NCI-H1436 (cell line): ENCODE data around the gene PPARG.

ENCODE experiments used
- DNase-seq: peaks from one replicate; lab custom pipeline; 2025; lab: John Stamatoyannopoulos, UW

Gene PPARG

GRCh38 chr3:12345584-12346494 is 57.0 kb downstream of the PPARG start:
- DNase-seq: no peak

DNA sequence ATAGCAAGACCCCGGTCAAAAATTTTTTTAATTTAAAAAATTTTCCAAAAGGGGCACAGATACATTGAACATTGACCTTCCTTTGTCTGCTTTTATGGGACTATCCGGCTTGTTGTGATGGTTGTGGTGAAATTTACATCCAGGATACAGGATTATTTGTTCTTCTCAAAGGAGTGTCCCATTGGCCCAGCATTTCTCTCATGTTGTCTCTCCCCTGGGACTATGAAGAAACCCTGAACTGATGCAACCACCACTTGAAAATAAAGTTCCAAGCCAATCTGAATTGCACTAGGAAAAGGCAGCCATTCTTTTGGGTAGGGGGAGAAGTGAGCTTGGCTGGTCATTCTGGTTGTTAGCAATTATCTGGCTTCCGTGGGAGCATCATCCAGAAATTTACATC is 58.4 kb downstream of the PPARG start:
- no peak for DNase-seq

- no peak for DNase-seq
Observed at GRCh38 chr3:12349895-12350811, 61.3 kb downstream of the PPARG start.

DNA sequence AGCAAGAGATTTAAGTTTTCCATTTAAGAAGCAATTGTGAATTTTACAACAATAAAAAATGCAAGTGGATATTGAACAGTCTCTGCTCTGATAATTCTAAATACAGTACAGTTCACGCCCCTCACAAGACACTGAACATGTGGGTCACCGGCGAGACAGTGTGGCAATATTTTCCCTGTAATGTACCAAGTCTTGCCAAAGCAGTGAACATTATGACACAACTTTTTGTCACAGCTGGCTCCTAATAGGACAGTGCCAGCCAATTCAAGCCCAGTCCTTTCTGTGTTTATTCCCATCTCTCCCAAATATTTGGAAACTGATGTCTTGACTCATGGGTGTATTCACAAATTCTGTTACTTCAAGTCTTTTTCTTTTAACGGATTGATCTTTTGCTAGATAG is 62.3 kb downstream of the PPARG start:
- DNase-seq: no peak

- DNase-seq: no peak
Observed at GRCh38 chr3:12352253-12352652, 63.4 kb downstream of the PPARG start.

DNA sequence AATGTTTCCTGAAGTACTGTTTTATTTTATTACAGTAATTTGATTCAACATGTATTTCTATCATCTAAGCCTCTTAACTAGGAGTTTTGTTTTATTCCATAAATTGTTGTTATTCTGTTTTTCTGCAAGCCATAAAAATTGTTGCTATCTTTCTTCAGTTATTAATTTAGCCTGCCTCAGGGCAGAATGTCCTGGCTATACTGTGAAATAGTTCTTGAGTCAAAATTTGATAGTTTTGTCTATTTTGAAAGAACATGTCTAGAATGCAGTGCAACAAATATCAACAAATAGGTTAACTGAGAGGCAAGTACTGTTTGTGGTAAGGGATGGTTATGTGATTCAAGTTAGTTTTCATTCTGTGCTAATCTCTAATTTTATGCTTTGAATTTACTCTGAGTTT is 63.9 kb downstream of the PPARG start:
- no peak for DNase-seq

DNA sequence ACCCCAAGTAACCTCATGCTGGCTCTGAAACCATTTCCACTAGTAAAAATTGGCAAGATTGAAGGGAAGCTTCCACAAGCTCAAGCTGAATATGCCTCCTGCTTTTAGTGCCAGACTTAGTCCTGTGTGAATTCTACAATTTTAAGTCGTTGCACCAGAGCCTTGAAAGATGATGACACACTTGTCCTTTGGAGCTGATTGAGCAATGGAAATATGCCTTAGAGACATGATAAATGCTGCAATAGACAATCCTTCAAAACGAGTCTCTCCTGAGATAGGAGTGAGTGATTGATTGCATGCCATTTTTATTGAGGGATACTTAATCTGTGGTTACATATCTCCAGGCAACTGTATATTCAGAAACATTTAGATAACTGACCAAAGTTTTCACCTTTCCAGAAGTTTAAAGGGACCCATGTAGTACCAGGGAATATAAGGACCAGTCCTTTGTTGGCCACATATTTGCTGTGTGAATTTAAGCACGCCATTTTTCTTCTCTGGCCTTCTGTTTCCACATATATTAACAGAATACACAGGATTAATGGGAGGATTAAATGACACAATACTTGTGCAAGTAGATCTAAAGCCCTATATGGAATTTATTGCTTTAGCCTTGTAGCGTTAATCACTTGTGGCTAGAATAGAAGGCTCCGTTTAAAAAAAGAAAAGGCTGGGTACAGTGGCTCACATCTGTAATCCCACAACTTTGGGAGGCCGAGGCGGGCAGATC is 65.1 kb downstream of the PPARG start:
- DNase-seq: no peak

GRCh38 chr3:12356175-12356574 is 67.3 kb downstream of the PPARG start:
- DNase-seq: no peak

GRCh38 chr3:12356996-12357395 is 68.1 kb downstream of the PPARG start:
- DNase-seq: no peak

GRCh38 chr3:12357456-12357855 is 68.6 kb downstream of the PPARG start:
- DNase-seq: no peak

- no peak for DNase-seq
Observed at GRCh38 chr3:12363397-12364195, 74.7 kb downstream of the PPARG start.

- no peak for DNase-seq
Observed at GRCh38 chr3:12367346-12367745, 78.5 kb downstream of the PPARG start.

DNA sequence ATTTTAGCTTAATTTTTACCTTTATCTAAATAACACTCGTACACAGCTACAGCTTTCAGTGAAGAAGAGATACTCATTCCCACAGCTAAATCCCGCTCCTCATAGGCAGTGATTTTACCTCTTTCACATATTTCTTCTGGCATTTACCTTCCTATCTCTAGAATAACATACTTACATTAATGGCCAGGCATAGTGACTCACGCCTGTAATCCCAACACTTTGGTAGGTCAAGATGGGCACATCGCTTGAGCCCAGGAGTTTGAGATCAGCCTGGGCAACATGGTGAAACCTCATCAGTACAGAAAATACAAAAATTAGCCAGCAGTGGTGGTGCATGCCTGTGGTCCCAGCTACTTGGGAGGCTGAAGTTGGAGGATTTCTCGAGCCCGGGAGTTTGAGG is 80.2 kb downstream of the PPARG start:
- DNase-seq: no peak

DNA sequence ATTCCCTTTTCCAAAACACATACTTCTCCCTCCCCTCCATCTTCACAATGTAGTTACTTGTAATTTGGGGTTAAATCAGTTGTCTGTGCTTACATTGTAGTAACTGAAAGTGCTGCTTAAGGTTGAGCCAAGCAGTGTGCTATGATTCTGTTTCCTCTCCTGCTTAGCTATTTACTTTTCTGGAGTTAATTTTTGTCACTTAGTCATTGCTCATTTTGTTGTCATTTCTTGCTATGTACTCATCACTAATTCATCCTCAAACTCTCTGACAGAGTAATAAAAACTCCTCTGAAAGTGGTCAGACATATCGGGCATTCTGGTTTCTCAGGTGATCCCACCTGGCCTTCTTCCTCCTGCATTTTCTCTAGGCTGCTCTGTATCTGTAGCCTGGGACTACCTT is 80.7 kb downstream of the PPARG start:
- DNase-seq: no peak

GRCh38 chr3:12370758-12371157 is 81.9 kb downstream of the PPARG start:
- no peak for DNase-seq

DNA sequence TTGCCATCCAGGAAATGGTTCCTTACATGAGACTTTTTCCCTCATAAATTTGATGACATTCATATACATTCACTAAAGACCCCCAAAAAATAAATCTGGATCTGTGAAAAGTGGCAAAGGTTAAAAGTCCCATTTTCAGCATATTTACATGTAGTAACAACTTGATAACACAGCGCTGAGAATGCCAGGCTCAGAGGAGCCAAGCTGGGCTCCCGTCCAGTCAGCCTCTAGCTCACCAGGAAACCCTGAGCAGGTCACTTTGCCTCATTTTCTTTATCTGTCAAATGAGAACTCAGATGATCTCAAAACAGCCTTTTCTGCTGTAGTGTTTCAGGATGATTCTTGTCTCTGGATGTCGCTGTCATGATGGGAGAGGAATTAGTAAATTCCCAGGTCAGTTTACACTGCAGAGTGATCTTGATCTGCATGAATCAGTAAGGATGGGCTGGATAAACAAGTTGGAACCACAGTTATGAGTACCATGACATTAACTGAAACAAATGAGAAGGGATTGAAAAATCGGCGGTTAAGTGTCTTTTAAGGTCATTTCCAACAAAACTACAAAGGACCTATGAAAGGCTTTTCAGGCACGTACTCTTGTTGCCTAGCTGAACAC is 82.8 kb downstream of the PPARG start:
- DNase-seq: no peak

- no peak for DNase-seq
Observed at GRCh38 chr3:12372741-12373280, 83.9 kb downstream of the PPARG start.

DNA sequence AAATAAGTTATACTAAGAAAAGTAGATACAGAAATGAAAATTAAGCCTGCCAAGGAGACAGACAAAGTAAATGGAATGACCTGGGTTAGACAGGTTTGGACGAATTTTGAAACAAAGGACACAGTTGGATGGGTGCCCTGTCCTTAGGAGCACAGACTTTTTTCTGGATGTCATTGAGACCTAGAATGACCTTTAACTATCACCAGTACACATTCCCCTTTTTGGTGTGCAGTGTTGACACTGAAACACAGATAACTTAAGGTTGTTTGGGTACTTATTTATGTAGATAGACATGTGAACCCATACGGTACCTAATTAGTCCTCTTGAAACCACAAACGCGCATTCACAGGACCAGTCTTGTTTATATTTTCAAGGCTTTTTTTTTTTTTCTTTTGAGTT is 86.7 kb downstream of the PPARG start:
- DNase-seq: no peak

DNA sequence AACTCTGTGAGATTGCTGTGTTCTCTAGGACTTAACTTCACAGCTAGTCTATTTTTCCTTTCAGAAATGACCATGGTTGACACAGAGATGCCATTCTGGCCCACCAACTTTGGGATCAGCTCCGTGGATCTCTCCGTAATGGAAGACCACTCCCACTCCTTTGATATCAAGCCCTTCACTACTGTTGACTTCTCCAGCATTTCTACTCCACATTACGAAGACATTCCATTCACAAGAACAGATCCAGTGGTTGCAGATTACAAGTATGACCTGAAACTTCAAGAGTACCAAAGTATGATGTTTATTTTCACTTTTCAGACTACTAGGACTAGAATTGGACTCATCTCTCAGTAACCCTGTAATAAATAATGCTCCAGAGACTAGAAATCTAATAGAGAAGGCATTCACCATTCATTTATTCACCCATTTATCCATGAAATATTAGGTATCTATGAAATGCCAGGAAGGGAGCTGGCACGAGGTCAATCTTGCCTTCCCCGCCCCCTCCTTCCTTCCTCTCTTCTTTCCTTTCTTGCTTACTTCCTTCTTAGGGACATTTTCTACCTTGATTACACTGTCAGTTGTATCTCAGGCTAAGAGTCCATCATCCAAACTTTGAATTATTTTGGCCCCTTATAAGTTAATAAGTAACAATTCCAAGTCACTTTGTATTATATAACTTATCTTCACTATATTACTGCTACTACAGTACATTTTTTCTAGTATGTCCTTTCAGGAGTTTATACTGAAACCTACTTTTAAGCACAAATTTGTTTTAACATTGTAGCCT is 91.0 kb downstream of the PPARG start:
- no peak for DNase-seq

DNA sequence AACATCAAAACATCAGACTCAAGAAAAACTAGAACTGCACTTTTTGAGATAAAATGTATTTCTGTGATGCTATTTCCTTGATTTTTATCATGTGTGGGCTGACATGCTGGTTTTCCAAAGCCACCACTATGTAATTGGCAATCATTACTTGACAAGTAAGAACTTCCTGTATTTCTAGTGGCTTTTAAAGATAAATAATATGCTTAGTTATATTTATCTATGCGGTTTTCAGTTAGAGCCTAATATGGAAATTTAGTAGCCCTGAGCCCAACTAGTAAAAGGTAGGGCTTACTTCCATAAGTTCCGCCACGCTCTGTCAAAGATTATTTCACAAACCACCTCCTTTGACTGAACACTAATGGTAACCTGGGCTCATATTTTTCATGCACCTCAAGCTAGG is 91.6 kb downstream of the PPARG start:
- DNase-seq: no peak
